Activated CD8-positive, alpha-beta T cell treated with anti-CD3 and anti-CD28 coated beads, Interleukin-2, amount 10 ng/mL, durations not matched to agents 7 days and 5 days (primary cell): ENCODE data around the gene BICRAL. TPM values are rescaled to one million over a fixed set of nuclear protein-coding genes. Genes with fewer than 3 reads are reported as not detected.
"Not testable (repeated sequence)": the region's sequence is repeated elsewhere in the genome, so short reads cannot be mapped to it uniquely, and the experiment has no call there.

Source experiments
- ATAC-seq: fragments of 150-1000 bp; cut with Tn5 transposase; one replicate; pipeline ENCODE4 v1.10.0; 2021; ENCODE audit warnings: moderate library complexity
- CTCF ChIA-PET: fragments of 350-600 bp; sonication (Branson Sonifier 250); formaldehyde crosslinking; loops from one replicate; lab custom pipeline; 2021; ENCODE audit warnings: antibody characterized with exemption; lab: Charles Lee
- POLR2A ChIA-PET: fragments of 350-600 bp; sonication (Branson Sonifier 250); formaldehyde crosslinking; loops from one replicate; lab custom pipeline; 2021; ENCODE audit warnings: antibody characterized with exemption; lab: Charles Lee
- DNase-seq: peaks from one replicate; pipeline ENCODE4 v3.0.0-alpha.2; 2020
- H3K27ac Mint-ChIP-seq: one replicate; pipeline ENCODE4 v1.8.0; 2021; ENCODE audit warnings: mild to moderate bottlenecking, mixed read lengths
- H3K27me3 Mint-ChIP-seq: one replicate; pipeline ENCODE4 v1.8.0; 2021; ENCODE audit warnings: low read depth, mixed read lengths
- H3K36me3 Mint-ChIP-seq: one replicate; pipeline ENCODE4 v1.8.0; 2021; ENCODE audit warnings: low read depth, mixed read lengths
- H3K4me1 Mint-ChIP-seq: one replicate; pipeline ENCODE4 v1.8.0; 2021; ENCODE audit warnings: low read depth, mixed read lengths
- H3K4me3 Mint-ChIP-seq: one replicate; pipeline ENCODE4 v1.8.0; 2021; ENCODE audit warnings: mild to moderate bottlenecking, mixed read lengths
- H3K9me3 Mint-ChIP-seq: one replicate; pipeline ENCODE4 v1.8.0; 2022; ENCODE audit warnings: mixed read lengths; ENCODE audit not compliant: insufficient read depth
- total RNA-seq, 2 experiments: library from RNA; stranded (reverse); gene quantifications; one replicate each; pipeline ENCODE4 v1.2.3, GENCODE V29; 2021

The BICRAL gene
- total RNA-seq, 2 experiments from 2014 or later = 18.0 to 18.8 TPM

- peak overlapping the region; percentile 100 for H3K27ac Mint-ChIP-seq
- ATAC-seq, H3K27me3 Mint-ChIP-seq, DNase-seq, H3K9me3 Mint-ChIP-seq: not testable (repeated sequence)
- CTCF ChIA-PET = interaction anchor here (0.7 to 6.5 kb wide), 5 partner anchors 11 to 219 kb away, joined by 3 to 69 read pairs (median 8); partner anchors contain the start of gene TBCC
- peak overlapping the region; percentile 100 for H3K4me3 Mint-ChIP-seq
- POLR2A ChIA-PET = interaction anchor here (2.2 to 3.8 kb wide), 3 partner anchors 10 to 134 kb away, joined by 20 to 48 read pairs (median 33); partner anchors contain the start of genes BICRAL and TBCC
- peaks cover 36% of the 10 kb centered on the region for H3K36me3 Mint-ChIP-seq
- H3K4me1 Mint-ChIP-seq = peaks cover 25% of the 10 kb centered on the region
Measured at GRCh38 chr6:42880871-42881270, 99.0 kb downstream of the BICRAL start.

GRCh38 chr6:42885702-42886101 lies 103.8 kb downstream of the BICRAL start:
- CTCF ChIA-PET = interaction anchor here (1.0 kb wide), 1 partner anchor 15 kb away, joined by 3 read pairs; no protein-coding TSS in a partner anchor
- Mint-ChIP-seq H3K9me3 (no peaks in the 10 kb centered on the region), H3K27me3 (no peaks in the 10 kb centered on the region), H3K27ac (no peak overlapping the region), H3K4me3 (no peak overlapping the region), H3K36me3 (peaks cover 61% of the 10 kb centered on the region), H3K4me1 (peaks cover 29% of the 10 kb centered on the region)
- POLR2A ChIA-PET = interaction anchor here (0.9 kb wide), 1 partner anchor 139 kb away, joined by 4 read pairs; the partner anchor contains the start of gene TBCC
- DNase-seq = no peak
- ATAC-seq = no peak

- DNase-seq, H3K9me3 Mint-ChIP-seq, POLR2A ChIA-PET, ATAC-seq, H3K27ac Mint-ChIP-seq, CTCF ChIA-PET, H3K4me3 Mint-ChIP-seq, H3K27me3 Mint-ChIP-seq: not testable (repeated sequence)
- Mint-ChIP-seq H3K36me3 (peaks cover 55% of the 10 kb centered on the region), H3K4me1 (peaks cover 28% of the 10 kb centered on the region)
Measured at GRCh38 chr6:42888201-42888600, 106.3 kb downstream of the BICRAL start.

GRCh38 chr6:42889815-42890214 lies 108.0 kb downstream of the BICRAL start:
- Mint-ChIP-seq H3K36me3 (peaks cover 38% of the 10 kb centered on the region), H3K27ac (peak overlapping the region; percentile 98), H3K4me3 (peak overlapping the region; percentile 94), H3K4me1 (peaks cover 27% of the 10 kb centered on the region), H3K27me3 (no peaks in the 10 kb centered on the region), H3K9me3 (no peaks in the 10 kb centered on the region)
- ATAC-seq (no peak), DNase-seq (no peak)
- ChIA-PET CTCF (interaction anchor here (0.9 to 1.6 kb wide), 3 partner anchors 10 to 254 kb away, joined by 3 to 4 read pairs (median 3); partner anchors contain the start of gene RPL7L1), POLR2A (interaction anchor here (0.5 to 4.4 kb wide), 6 partner anchors 9 to 144 kb away, joined by 3 to 33 read pairs (median 5); partner anchors contain the start of genes PEX6, RPL7L1 and TBCC)

GRCh38 chr6:42890311-42891198 lies 108.7 kb downstream of the BICRAL start:
- ChIA-PET CTCF (interaction anchor here (0.8 to 2.7 kb wide), 6 partner anchors 10 to 253 kb away, joined by 3 to 12 read pairs (median 6); partner anchors contain the start of gene RPL7L1), POLR2A (interaction anchor here (0.6 to 4.4 kb wide), 12 partner anchors 10 to 253 kb away, joined by 3 to 33 read pairs (median 4); partner anchors contain the start of genes CNPY3, PEX6, RPL7L1 and TBCC)
- H3K27ac Mint-ChIP-seq = peak overlapping the region; percentile 98
- peaks cover 35% of the 10 kb centered on the region for H3K36me3 Mint-ChIP-seq
- no peaks in the 10 kb centered on the region for H3K9me3 Mint-ChIP-seq
- peak overlapping the region; percentile 94 for H3K4me3 Mint-ChIP-seq
- peak; percentile 93 for ATAC-seq
- peak; percentile 96 for DNase-seq
- H3K27me3 Mint-ChIP-seq = no peaks in the 10 kb centered on the region
- peaks cover 27% of the 10 kb centered on the region for H3K4me1 Mint-ChIP-seq

GRCh38 chr6:42891199-42891722 lies 109.4 kb downstream of the BICRAL start:
- Mint-ChIP-seq H3K4me1 (peaks cover 27% of the 10 kb centered on the region), H3K9me3 (no peaks in the 10 kb centered on the region), H3K36me3 (peaks cover 28% of the 10 kb centered on the region), H3K27ac (peak overlapping the region; percentile 98), H3K4me3 (peak overlapping the region; percentile 94), H3K27me3 (no peaks in the 10 kb centered on the region)
- no peak for DNase-seq
- ChIA-PET POLR2A (interaction anchor here (0.5 to 4.4 kb wide), 11 partner anchors 8 to 252 kb away, joined by 3 to 33 read pairs (median 4); partner anchors contain the start of genes CNPY3, RPL7L1 and TBCC), CTCF (interaction anchor here (0.8 to 2.7 kb wide), 4 partner anchors 10 to 37 kb away, joined by 3 to 12 read pairs (median 8); partner anchors contain the start of gene RPL7L1)
- no peak for ATAC-seq

GRCh38 chr6:42894041-42894828 lies 112.4 kb downstream of the BICRAL start:
- ATAC-seq, H3K27ac Mint-ChIP-seq, H3K27me3 Mint-ChIP-seq, H3K9me3 Mint-ChIP-seq, H3K4me3 Mint-ChIP-seq, DNase-seq: not testable (repeated sequence)
- ChIA-PET CTCF (interaction anchor here (0.6 to 3.2 kb wide), 3 partner anchors 232 to 1064 kb away, joined by 3 to 12 read pairs (median 9); no protein-coding TSS in a partner anchor), POLR2A (interaction anchor here (0.6 kb wide), 1 partner anchor 11 kb away, joined by 3 read pairs; no protein-coding TSS in a partner anchor)
- Mint-ChIP-seq H3K4me1 (peaks cover 23% of the 10 kb centered on the region), H3K36me3 (peaks cover 10% of the 10 kb centered on the region)

- Mint-ChIP-seq H3K27ac (no peak overlapping the region), H3K4me1 (peaks cover 11% of the 10 kb centered on the region), H3K4me3 (no peak overlapping the region), H3K36me3 (no peaks in the 10 kb centered on the region), H3K9me3 (no peaks in the 10 kb centered on the region), H3K27me3 (no peaks in the 10 kb centered on the region)
- DNase-seq (no peak), ATAC-seq (no peak)
- ChIA-PET POLR2A (no interaction called here), CTCF (interaction anchor here (1.2 to 3.2 kb wide), 4 partner anchors 170 to 349 kb away, joined by 4 to 12 read pairs (median 8); no protein-coding TSS in a partner anchor)
Measured at GRCh38 chr6:42896178-42896719, 114.4 kb downstream of the BICRAL start.

GRCh38 chr6:42898891-42899361 lies 117.1 kb downstream of the BICRAL start:
- Mint-ChIP-seq H3K36me3 (no peaks in the 10 kb centered on the region), H3K27me3 (no peaks in the 10 kb centered on the region), H3K27ac (no peak overlapping the region), H3K4me3 (no peak overlapping the region), H3K4me1 (peaks cover 17% of the 10 kb centered on the region), H3K9me3 (no peaks in the 10 kb centered on the region)
- ATAC-seq = no peak
- DNase-seq = peak; percentile 84
- ChIA-PET POLR2A (no interaction called here), CTCF (interaction anchor here (0.7 to 4.0 kb wide), 10 partner anchors 16 to 245 kb away, joined by 3 to 17 read pairs (median 4); partner anchors contain the start of gene RPL7L1)

- H3K27ac Mint-ChIP-seq = no peak overlapping the region
- H3K36me3 Mint-ChIP-seq = no peaks in the 10 kb centered on the region
- no peaks in the 10 kb centered on the region for H3K27me3 Mint-ChIP-seq
- no peak for ATAC-seq
- no peak overlapping the region for H3K4me3 Mint-ChIP-seq
- no peak for DNase-seq
- POLR2A ChIA-PET = no interaction called here
- H3K4me1 Mint-ChIP-seq = peaks cover 17% of the 10 kb centered on the region
- CTCF ChIA-PET = interaction anchor here (1.2 to 4.0 kb wide), 8 partner anchors 10 to 606 kb away, joined by 3 to 48 read pairs (median 11); partner anchors contain the start of genes CNPY3 and TBCC
- no peaks in the 10 kb centered on the region for H3K9me3 Mint-ChIP-seq
Measured at GRCh38 chr6:42899871-42900270, 118.0 kb downstream of the BICRAL start.
